22Rv1 (cell line): ENCODE data around the gene ZC3H12A.
A peak's percentile ranks its signal among the peaks of the same experiment; 100 is the strongest.
"Not testable (repeated sequence)": the region's sequence is repeated elsewhere in the genome, so short reads cannot be mapped to it uniquely, and the experiment has no call there.

ENCODE experiments used
- H3K27ac ChIP-seq: fragments of 450-650 bp; 2 replicates; pipeline ENCODE4 v1.5.1; 2017
- CTCF ChIP-seq: fragments of 450-650 bp; IDR thresholded peaks from 2 replicates; pipeline ENCODE4 v1.5.1; 2017; ENCODE audit warnings: mild to moderate bottlenecking
- ZFX ChIP-seq: fragments of 450-650 bp; IDR thresholded peaks from 2 replicates; pipeline ENCODE4 v1.6.1; 2017; ENCODE audit warnings: antibody characterized with exemption, borderline replicate concordance

ZC3H12A gene

GRCh38 chr1:37497832-37498231 is 23.5 kb downstream of the ZC3H12A start:
- TF ChIP-seq ZFX: no peak
- 0 out of 2 replicates have a peak, but pooled peaks have one; percentile 10 for TF ChIP-seq CTCF
- peak overlapping the region; percentile 19; the same call in 1 of the 2 replicates for H3K27ac ChIP-seq

- TF ChIP-seq ZFX: no peak
- no peak for TF ChIP-seq CTCF
- peak overlapping the region; percentile 59 for H3K27ac ChIP-seq
Observed at GRCh38 chr1:37498872-37499617, 24.7 kb downstream of the ZC3H12A start.

- no peak overlapping the region for H3K27ac ChIP-seq
- TF ChIP-seq ZFX (no peak), CTCF (no peak)
Observed at GRCh38 chr1:37501661-37502060, 27.3 kb downstream of the ZC3H12A start.

- H3K27ac ChIP-seq: no peak overlapping the region
- TF ChIP-seq CTCF (no peak), ZFX (no peak)
Observed at GRCh38 chr1:37502104-37502503, 27.7 kb downstream of the ZC3H12A start.

GRCh38 chr1:37502791-37503190 is 28.4 kb downstream of the ZC3H12A start:
- H3K27ac ChIP-seq: not testable (repeated sequence)

- TF ChIP-seq CTCF (no peak), ZFX (no peak)
- no peak overlapping the region for H3K27ac ChIP-seq
Observed at GRCh38 chr1:37506740-37507139, 32.4 kb downstream of the ZC3H12A start.

- no peak for TF ChIP-seq ZFX
- TF ChIP-seq CTCF: peak; percentile 26
- H3K27ac ChIP-seq: no peak overlapping the region
Observed at GRCh38 chr1:37509181-37509580, 34.8 kb downstream of the ZC3H12A start.
